Stimulated activated CD8-positive, alpha-beta memory T cell treated with anti-CD3 and anti-CD28 coated beads, Interleukin-7, amount 100 ng/mL, for 48 hours (primary cell): Measurements from ENCODE around the gene NCKAP5L.

Experiments used
- DNase-seq, 2 donors: peaks; one replicate each; pipeline ENCODE4 v3.0.0-alpha.2; 2020; ENCODE audit warnings: low read depth in 1 of 2; ENCODE audit errors: extremely low read depth in 1 of 2

Gene NCKAP5L

GRCh38 chr12:49824895-49825294 lies 3.3 kb downstream of the NCKAP5L start:
- no peak for DNase-seq

- no peak for DNase-seq
Observed at GRCh38 chr12:49824416-49824815, 3.8 kb downstream of the NCKAP5L start.

- DNase-seq, result no peak
Observed at GRCh38 chr12:49823951-49824350, 4.3 kb downstream of the NCKAP5L start.

GRCh38 chr12:49823350-49823749 lies 4.9 kb downstream of the NCKAP5L start:
- no peak for DNase-seq

GRCh38 chr12:49821373-49822287 lies 6.6 kb downstream of the NCKAP5L start:
- DNase-seq, result no peak

- DNase-seq, result no peak
Observed at GRCh38 chr12:49819786-49820185, 8.4 kb downstream of the NCKAP5L start.

GRCh38 chr12:49818241-49818895 lies 9.8 kb downstream of the NCKAP5L start:
- no peak for DNase-seq

- DNase-seq, result no peak
Observed at GRCh38 chr12:49813131-49813530, 15.1 kb downstream of the NCKAP5L start.

GRCh38 chr12:49811961-49812401 lies 16.2 kb downstream of the NCKAP5L start:
- no peak for DNase-seq

GRCh38 chr12:49811136-49811535 lies 17.1 kb downstream of the NCKAP5L start:
- no peak for DNase-seq

- DNase-seq, result no peak
Observed at GRCh38 chr12:49809906-49810389, 18.3 kb downstream of the NCKAP5L start.

- no peak for DNase-seq
Observed at GRCh38 chr12:49809381-49809905, 18.8 kb downstream of the NCKAP5L start.

GRCh38 chr12:49808686-49809380 lies 19.4 kb downstream of the NCKAP5L start:
- DNase-seq, result no peak

- DNase-seq, result no peak
Observed at GRCh38 chr12:49807991-49808580, 20.1 kb downstream of the NCKAP5L start.

GRCh38 chr12:49806877-49807276 lies 21.3 kb downstream of the NCKAP5L start:
- DNase-seq, result no peak

GRCh38 chr12:49806321-49806813 lies 21.8 kb downstream of the NCKAP5L start:
- DNase-seq, result no peak

- DNase-seq, result no peak
Observed at GRCh38 chr12:49805409-49805808, 22.8 kb downstream of the NCKAP5L start.

GRCh38 chr12:49804821-49805220 lies 23.4 kb downstream of the NCKAP5L start:
- DNase-seq, result no peak

GRCh38 chr12:49803693-49804450 lies 24.3 kb downstream of the NCKAP5L start:
- DNase-seq, result no peak
